GM12878 (cell line): ENCODE data around the gene KCTD14. TPM values are rescaled to one million over a fixed set of nuclear protein-coding genes. Genes with fewer than 3 reads are reported as not detected.

Source experiments
- ATAC-seq: fragments of 200-7000 bp; cut with Tn5 transposase; 3 replicates; pipeline ENCODE4 v1.9.1; 2020; ENCODE audit warnings: mild to moderate bottlenecking, moderate library complexity
- BruUV-seq: library from RNA; stranded (reverse); fragments of 400-500 nt; replicated peaks from 2 replicates; lab custom pipeline; 2021; lab: Mats Ljungman, UMichigan
- CTCF ChIA-PET: fragments of 300-600 bp; sonication (Branson Sonifier 250); formaldehyde crosslinking; extraction: SDS; loops from one replicate; lab custom pipeline; 2021; ENCODE audit warnings: inconsistent platforms; lab: Yijun Ruan, JAX
- POLR2A ChIA-PET: fragments of 350-600 bp; formaldehyde crosslinking; extraction: SDS; loops from one replicate; lab custom pipeline; 2021; ENCODE audit warnings: inconsistent platforms; lab: Charles Lee
- RAD21 ChIA-PET: fragments of 300-600 bp; sonication (Branson Sonifier 250); formaldehyde crosslinking; loops from one replicate; lab custom pipeline; 2023; ENCODE audit warnings: antibody characterized with exemption; ENCODE audit not compliant: unreplicated experiment; lab: Charles Lee
- SMC1A ChIA-PET: fragments of 300-600 bp; sonication (Branson Sonifier 250); formaldehyde crosslinking; loops from one replicate; lab custom pipeline; 2023; ENCODE audit not compliant: unreplicated experiment, uncharacterized antibody; lab: Charles Lee
- DNase-seq: peaks from one replicate; pipeline ENCODE4 v3.0.0-alpha.2; 2011; ENCODE audit warnings: low read depth, low spot score
- FAIRE-seq: peaks from 3 replicates; lab custom pipeline; 2011; peaks lifted over from hg19 to GRCh38; lab: Jason Lieb, UNC
- H2AFZ ChIP-seq: 2 replicates; pipeline ENCODE4 v1.6.0; 2011; ENCODE audit warnings: low read depth, low read length, control low read depth; ENCODE audit not compliant: control insufficient read depth
- H3K27ac ChIP-seq: 2 replicates; pipeline ENCODE4 v1.5.1; 2011; ENCODE audit warnings: control low read depth; ENCODE audit not compliant: control insufficient read depth, insufficient read depth
- H3K27me3 ChIP-seq, 2 experiments: replicated peaks in 1 of 2; 2 replicates each; pipeline versions ENCODE4 v1.6.0 to v1.6.1; 2011; ENCODE audit warnings: low read length in 1 of 2; ENCODE audit not compliant: control insufficient read depth in 2 of 2, insufficient read depth in 2 of 2
- H3K36me3 ChIP-seq, 2 experiments: 2 replicates each; pipeline ENCODE4 v1.5.1; 2011; ENCODE audit warnings: low read length in 1 of 2; ENCODE audit not compliant: control insufficient read depth in 2 of 2, insufficient read depth in 2 of 2
- H3K4me1 ChIP-seq: 2 replicates; pipeline ENCODE4 v1.6.1; 2011; ENCODE audit warnings: mild to moderate bottlenecking, low read length, moderate library complexity, mixed read lengths; ENCODE audit not compliant: control insufficient read depth, insufficient read depth
- H3K4me2 ChIP-seq: 2 replicates; pipeline ENCODE4 v1.6.0; 2011; ENCODE audit warnings: control low read depth; ENCODE audit not compliant: control insufficient read depth, insufficient read depth
- H3K4me3 ChIP-seq: fragments of 200-600 bp; sonication (generic); 2 replicates; pipeline ENCODE4 v1.5.1; 2016
- H3K79me2 ChIP-seq: 2 replicates; pipeline ENCODE4 v1.6.0; 2011; ENCODE audit warnings: low read length; ENCODE audit not compliant: control insufficient read depth, insufficient read depth
- H3K9ac ChIP-seq: 2 replicates; pipeline ENCODE4 v1.8.0; 2011; ENCODE audit warnings: low read length, control low read depth, mixed read lengths; ENCODE audit not compliant: control insufficient read depth, insufficient read depth
- H3K9me3 ChIP-seq: replicated peaks from 3 replicates; pipeline ENCODE4 v1.5.1; 2011; ENCODE audit warnings: mild to moderate bottlenecking, low read length; ENCODE audit not compliant: control insufficient read depth, insufficient read depth
- H4K20me1 ChIP-seq: 2 replicates; pipeline ENCODE4 v1.6.0; 2011; ENCODE audit not compliant: control insufficient read depth, insufficient read depth
- ATF7 ChIP-seq: fragments of 450-650 bp; IDR thresholded peaks from 2 replicates; pipeline ENCODE4 v1.6.1; 2016; ENCODE audit warnings: low read depth, mild to moderate bottlenecking
- IKZF2 ChIP-seq, 2 experiments: fragments of 450-650 bp; IDR thresholded peaks; 2 replicates each; pipeline ENCODE4 v1.6.1; 2017; ENCODE audit warnings: mild to moderate bottlenecking in 2 of 2, moderate library complexity in 2 of 2
- MEF2A ChIP-seq: IDR thresholded peaks from 2 replicates; pipeline ENCODE4 v1.6.1; 2011; ENCODE audit warnings: low read depth, mild to moderate bottlenecking, low read length, moderate library complexity; ENCODE audit not compliant: insufficient read depth
- NRF1 ChIP-seq: conservative IDR thresholded peaks from 2 replicates; pipeline ENCODE4 v1.6.1; 2011; ENCODE audit warnings: mild to moderate bottlenecking, low read depth, low read length, improper control_type of control experiment
- PAX5 ChIP-seq: IDR thresholded peaks from 2 replicates; pipeline ENCODE4 v1.6.1; 2011; ENCODE audit warnings: low read depth, low read length, borderline replicate concordance
- RUNX3 ChIP-seq: IDR thresholded peaks from 2 replicates; pipeline ENCODE4 v1.6.1; 2012; ENCODE audit warnings: low read length, inconsistent platforms
- SMC3 ChIP-seq: IDR thresholded peaks from 2 replicates; pipeline ENCODE4 v1.6.1; 2011; ENCODE audit warnings: low read length, improper control_type of control experiment, borderline replicate concordance
- SREBF2 ChIP-seq: IDR thresholded peaks from 2 replicates; pipeline ENCODE4 v1.6.1; 2012; ENCODE audit warnings: mild to moderate bottlenecking, low read length
- SUZ12 ChIP-seq: fragments of 200-600 bp; sonication (generic); IDR thresholded peaks from one replicate; pipeline ENCODE4 v1.6.1; 2018; ENCODE audit warnings: antibody characterized with exemption, mild to moderate bottlenecking; ENCODE audit not compliant: unreplicated experiment
- TARDBP ChIP-seq: IDR thresholded peaks from 2 replicates; pipeline ENCODE4 v1.6.1; 2016; ENCODE audit warnings: borderline replicate concordance
- ZBED1 ChIP-seq: IDR thresholded peaks from 2 replicates; pipeline ENCODE4 v1.6.1; 2016; ENCODE audit warnings: borderline replicate concordance
- WGBS: methylation state at CpG from one replicate; pipeline ENCODE4 v1.1.6; 2016; ENCODE audit warnings: low lambda C conversion rate; ENCODE audit not compliant: insufficient replicate concordance, insufficient coverage; ENCODE audit errors: missing lambda C conversion rate; 5-methylcytosine and 5-hydroxymethylcytosine counted together
- in situ Hi-C: fragments of 300-500 bp; cut with MboI; formaldehyde crosslinking; loops from 9 replicates; pipeline ENCODE4 v1.14.3; 2018; ENCODE audit warnings: mixed read lengths
- intact Hi-C: fragments of 100-400 bp; cut with micrococcal nuclease; formaldehyde crosslinking; loops from one replicate; pipeline ENCODE4 v1.14.2; 2022; ENCODE audit not compliant: unreplicated experiment
- polyA plus RNA-seq, 11 experiments: library from polyadenylated mRNA; depleted of rRNA in 4 of 11; unstranded in 6 of 11; stranded (reverse) in 5 of 11; fragments of >200 nt; fragmentation: Nextera tagmentation in 4 of 11; fragmentation: Illumina TruSeq in 1 of 11; extraction: Ambion mirVana in 4 of 11; extraction: Trizol in 1 of 11; gene quantifications; 1 replicate in 1 of 11; 2 replicates in 10 of 11; pipeline versions ENCODE4 v1.2.1 to v1.2.3, GENCODE V29; 2011 to 2016; ENCODE audit warnings: inconsistent platforms in 2 of 11, missing spikeins in 2 of 11, low read depth in 1 of 11
- total RNA-seq, 4 experiments: library from RNA; depleted of rRNA in 3 of 4; stranded (reverse); fragments of >200 nt in 3 of 4; fragmentation: Illumina TruSeq in 1 of 4; extraction: Trizol in 1 of 4; gene quantifications; 2 replicates each; pipeline versions ENCODE4 v1.2.1 to v1.2.3, GENCODE V29; 2013 to 2021
- TF ChIP-seq, protein P1 (sequence below): fragments of 450-650 bp; IDR thresholded peaks from 2 replicates; pipeline ENCODE4 v1.6.1; 2017; ENCODE audit warnings: mild to moderate bottlenecking, moderate library complexity
- TF ChIP-seq, protein P2 (sequence below): IDR thresholded peaks from 2 replicates; pipeline ENCODE4 v1.6.1; 2012; ENCODE audit warnings: low read length, inconsistent platforms
- TF ChIP-seq, protein P3 (sequence below): fragments of 150-350 bp; IDR thresholded peaks from 2 replicates; pipeline ENCODE4 v1.6.1; 2014; ENCODE audit warnings: mild to moderate bottlenecking, low read depth, low read length
- TF ChIP-seq, protein P4 (sequence below): fragments of 450-650 bp; IDR thresholded peaks from 2 replicates; pipeline ENCODE4 v1.6.1; 2016; ENCODE audit warnings: mild to moderate bottlenecking
- TF ChIP-seq, protein P5 (sequence below): fragments of 450-650 bp; IDR thresholded peaks from 2 replicates; pipeline ENCODE4 v1.6.1; 2017; ENCODE audit warnings: mild to moderate bottlenecking

KCTD14 gene
- total and polyA plus RNA-seq, 10 of the 15 experiments (the other 5 are each of a cell fraction or from before 2014, with no cell fraction given) = 0.11 to 0.63 (median 0.48) TPM

DNA sequence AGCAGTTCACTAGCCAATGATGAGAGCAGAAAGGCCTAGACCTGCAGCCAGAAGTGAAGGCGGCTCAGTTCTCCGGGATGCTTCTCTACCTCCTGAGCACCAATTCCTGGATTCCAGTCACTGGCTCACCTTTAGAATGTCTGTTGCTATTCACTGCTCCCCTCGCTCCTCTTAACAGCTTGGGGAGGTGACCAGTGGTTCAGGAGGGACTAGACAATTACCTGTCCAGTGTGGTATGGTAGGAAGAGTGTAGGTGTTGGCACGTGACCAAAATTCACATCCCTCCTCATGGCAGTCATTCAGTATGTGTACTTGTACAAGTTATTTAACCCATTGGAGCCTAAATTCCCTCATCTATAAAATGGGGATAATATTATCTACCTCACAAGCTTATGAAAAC, 44.6 kb upstream of the KCTD14 start:
- no peaks in the 10 kb centered on the region for H4K20me1 ChIP-seq
- H3K4me2 ChIP-seq = no peak overlapping the region
- DNase-seq (no peak), ATAC-seq (no peak), FAIRE-seq (no peak)
- H3K27ac ChIP-seq = no peak overlapping the region
- H3K36me3 ChIP-seq = peaks cover 3 to 16% of the 10 kb centered on the region in 2 experiments
- WGBS = 98% methylated on average over 4 of the region's 4 CpGs
- H3K27me3 ChIP-seq = no peaks in the 10 kb centered on the region
- in situ Hi-C loops = no loop called here
- H3K79me2 ChIP-seq = no peaks in the 10 kb centered on the region; the same call in 1 of the 2 replicates
- ChIA-PET CTCF (interaction anchor here (0.7 to 2.5 kb wide), 3 partner anchors 11 to 519 kb away, joined by 3 to 7 read pairs (median 3); no protein-coding TSS in a partner anchor), RAD21 (no interaction called here), POLR2A (no interaction called here), SMC1A (no interaction called here)
- no peak overlapping the region for H3K4me3 ChIP-seq
- intact Hi-C loops = no loop called here
- no TSS peak for BruUV-seq
- H3K4me1 ChIP-seq = no peaks in the 10 kb centered on the region
- no peaks in the 10 kb centered on the region for H3K9me3 ChIP-seq
- no peak overlapping the region for H2AFZ ChIP-seq
- no peak overlapping the region for H3K9ac ChIP-seq
- TF ChIP-seq TARDBP (no peak), NRF1 (no peak), IKZF2 (IDR thresholded peaks at IDR 0.05) (no peak), MEF2A (no peak), SUZ12 (no peak), SMC3 (no peak), RUNX3 (no peak), PAX5 (no peak), ATF7 (no peak), ZBED1 (no peak), SREBF2 (no peak)
- TF ChIP-seq, protein P1, sequence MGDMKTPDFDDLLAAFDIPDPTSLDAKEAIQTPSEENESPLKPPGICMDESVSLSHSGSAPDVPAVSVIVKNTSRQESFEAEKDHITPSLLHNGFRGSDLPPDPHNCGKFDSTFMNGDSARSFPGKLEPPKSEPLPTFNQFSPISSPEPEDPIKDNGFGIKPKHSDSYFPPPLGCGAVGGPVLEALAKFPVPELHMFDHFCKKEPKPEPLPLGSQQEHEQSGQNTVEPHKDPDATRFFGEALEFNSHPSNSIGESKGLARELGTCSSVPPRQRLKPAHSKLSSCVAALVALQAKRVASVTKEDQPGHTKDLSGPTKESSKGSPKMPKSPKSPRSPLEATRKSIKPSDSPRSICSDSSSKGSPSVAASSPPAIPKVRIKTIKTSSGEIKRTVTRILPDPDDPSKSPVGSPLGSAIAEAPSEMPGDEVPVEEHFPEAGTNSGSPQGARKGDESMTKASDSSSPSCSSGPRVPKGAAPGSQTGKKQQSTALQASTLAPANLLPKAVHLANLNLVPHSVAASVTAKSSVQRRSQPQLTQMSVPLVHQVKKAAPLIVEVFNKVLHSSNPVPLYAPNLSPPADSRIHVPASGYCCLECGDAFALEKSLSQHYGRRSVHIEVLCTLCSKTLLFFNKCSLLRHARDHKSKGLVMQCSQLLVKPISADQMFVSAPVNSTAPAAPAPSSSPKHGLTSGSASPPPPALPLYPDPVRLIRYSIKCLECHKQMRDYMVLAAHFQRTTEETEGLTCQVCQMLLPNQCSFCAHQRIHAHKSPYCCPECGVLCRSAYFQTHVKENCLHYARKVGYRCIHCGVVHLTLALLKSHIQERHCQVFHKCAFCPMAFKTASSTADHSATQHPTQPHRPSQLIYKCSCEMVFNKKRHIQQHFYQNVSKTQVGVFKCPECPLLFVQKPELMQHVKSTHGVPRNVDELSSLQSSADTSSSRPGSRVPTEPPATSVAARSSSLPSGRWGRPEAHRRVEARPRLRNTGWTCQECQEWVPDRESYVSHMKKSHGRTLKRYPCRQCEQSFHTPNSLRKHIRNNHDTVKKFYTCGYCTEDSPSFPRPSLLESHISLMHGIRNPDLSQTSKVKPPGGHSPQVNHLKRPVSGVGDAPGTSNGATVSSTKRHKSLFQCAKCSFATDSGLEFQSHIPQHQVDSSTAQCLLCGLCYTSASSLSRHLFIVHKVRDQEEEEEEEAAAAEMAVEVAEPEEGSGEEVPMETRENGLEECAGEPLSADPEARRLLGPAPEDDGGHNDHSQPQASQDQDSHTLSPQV = no peak
- TF ChIP-seq, protein P2, sequence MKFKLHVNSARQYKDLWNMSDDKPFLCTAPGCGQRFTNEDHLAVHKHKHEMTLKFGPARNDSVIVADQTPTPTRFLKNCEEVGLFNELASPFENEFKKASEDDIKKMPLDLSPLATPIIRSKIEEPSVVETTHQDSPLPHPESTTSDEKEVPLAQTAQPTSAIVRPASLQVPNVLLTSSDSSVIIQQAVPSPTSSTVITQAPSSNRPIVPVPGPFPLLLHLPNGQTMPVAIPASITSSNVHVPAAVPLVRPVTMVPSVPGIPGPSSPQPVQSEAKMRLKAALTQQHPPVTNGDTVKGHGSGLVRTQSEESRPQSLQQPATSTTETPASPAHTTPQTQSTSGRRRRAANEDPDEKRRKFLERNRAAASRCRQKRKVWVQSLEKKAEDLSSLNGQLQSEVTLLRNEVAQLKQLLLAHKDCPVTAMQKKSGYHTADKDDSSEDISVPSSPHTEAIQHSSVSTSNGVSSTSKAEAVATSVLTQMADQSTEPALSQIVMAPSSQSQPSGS = no peak
- TF ChIP-seq, protein P3, sequence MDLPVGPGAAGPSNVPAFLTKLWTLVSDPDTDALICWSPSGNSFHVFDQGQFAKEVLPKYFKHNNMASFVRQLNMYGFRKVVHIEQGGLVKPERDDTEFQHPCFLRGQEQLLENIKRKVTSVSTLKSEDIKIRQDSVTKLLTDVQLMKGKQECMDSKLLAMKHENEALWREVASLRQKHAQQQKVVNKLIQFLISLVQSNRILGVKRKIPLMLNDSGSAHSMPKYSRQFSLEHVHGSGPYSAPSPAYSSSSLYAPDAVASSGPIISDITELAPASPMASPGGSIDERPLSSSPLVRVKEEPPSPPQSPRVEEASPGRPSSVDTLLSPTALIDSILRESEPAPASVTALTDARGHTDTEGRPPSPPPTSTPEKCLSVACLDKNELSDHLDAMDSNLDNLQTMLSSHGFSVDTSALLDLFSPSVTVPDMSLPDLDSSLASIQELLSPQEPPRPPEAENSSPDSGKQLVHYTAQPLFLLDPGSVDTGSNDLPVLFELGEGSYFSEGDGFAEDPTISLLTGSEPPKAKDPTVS = no peak
- TF ChIP-seq, protein P4, sequence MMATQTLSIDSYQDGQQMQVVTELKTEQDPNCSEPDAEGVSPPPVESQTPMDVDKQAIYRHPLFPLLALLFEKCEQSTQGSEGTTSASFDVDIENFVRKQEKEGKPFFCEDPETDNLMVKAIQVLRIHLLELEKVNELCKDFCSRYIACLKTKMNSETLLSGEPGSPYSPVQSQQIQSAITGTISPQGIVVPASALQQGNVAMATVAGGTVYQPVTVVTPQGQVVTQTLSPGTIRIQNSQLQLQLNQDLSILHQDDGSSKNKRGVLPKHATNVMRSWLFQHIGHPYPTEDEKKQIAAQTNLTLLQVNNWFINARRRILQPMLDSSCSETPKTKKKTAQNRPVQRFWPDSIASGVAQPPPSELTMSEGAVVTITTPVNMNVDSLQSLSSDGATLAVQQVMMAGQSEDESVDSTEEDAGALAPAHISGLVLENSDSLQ = no peak
- TF ChIP-seq, protein P5, sequence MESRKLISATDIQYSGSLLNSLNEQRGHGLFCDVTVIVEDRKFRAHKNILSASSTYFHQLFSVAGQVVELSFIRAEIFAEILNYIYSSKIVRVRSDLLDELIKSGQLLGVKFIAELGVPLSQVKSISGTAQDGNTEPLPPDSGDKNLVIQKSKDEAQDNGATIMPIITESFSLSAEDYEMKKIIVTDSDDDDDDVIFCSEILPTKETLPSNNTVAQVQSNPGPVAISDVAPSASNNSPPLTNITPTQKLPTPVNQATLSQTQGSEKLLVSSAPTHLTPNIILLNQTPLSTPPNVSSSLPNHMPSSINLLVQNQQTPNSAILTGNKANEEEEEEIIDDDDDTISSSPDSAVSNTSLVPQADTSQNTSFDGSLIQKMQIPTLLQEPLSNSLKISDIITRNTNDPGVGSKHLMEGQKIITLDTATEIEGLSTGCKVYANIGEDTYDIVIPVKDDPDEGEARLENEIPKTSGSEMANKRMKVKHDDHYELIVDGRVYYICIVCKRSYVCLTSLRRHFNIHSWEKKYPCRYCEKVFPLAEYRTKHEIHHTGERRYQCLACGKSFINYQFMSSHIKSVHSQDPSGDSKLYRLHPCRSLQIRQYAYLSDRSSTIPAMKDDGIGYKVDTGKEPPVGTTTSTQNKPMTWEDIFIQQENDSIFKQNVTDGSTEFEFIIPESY = no peak
